ENCODE results near the gene COL4A2.

The COL4A2 gene

GRCh38 chr13:110322126-110322827 lies 15.2 kb downstream of the COL4A2 start:
- DNase-seq (ENCODE audit: low read depth) = no peak

- DNase-seq (ENCODE audit: low read depth) = no peak
These were observed 15.7 kb downstream of the COL4A2 start for GRCh38 chr13:110322828-110323171.

GRCh38 chr13:110323172-110323891 lies 16.2 kb downstream of the COL4A2 start:
- no peak for DNase-seq (ENCODE audit: low read depth)

GRCh38 chr13:110324026-110324749 lies 17.1 kb downstream of the COL4A2 start:
- DNase-seq (ENCODE audit: low read depth) = no peak

GRCh38 chr13:110326263-110326904 lies 19.3 kb downstream of the COL4A2 start:
- DNase-seq (ENCODE audit: low read depth) = no peak

GRCh38 chr13:110327051-110327721 lies 20.1 kb downstream of the COL4A2 start:
- no peak for DNase-seq (ENCODE audit: low read depth)

- no peak for DNase-seq (ENCODE audit: low read depth)
These were observed 21.5 kb downstream of the COL4A2 start for GRCh38 chr13:110328573-110328972.

- DNase-seq (ENCODE audit: low read depth) = no peak
These were observed 22.2 kb downstream of the COL4A2 start for GRCh38 chr13:110329258-110329657.

- DNase-seq (ENCODE audit: low read depth) = no peak
These were observed 22.8 kb downstream of the COL4A2 start for GRCh38 chr13:110329798-110330461.

- DNase-seq (ENCODE audit: low read depth) = no peak
These were observed 23.5 kb downstream of the COL4A2 start for GRCh38 chr13:110330491-110331011.

- no peak for DNase-seq (ENCODE audit: low read depth)
These were observed 24.3 kb downstream of the COL4A2 start for GRCh38 chr13:110331362-110331761.

- DNase-seq (ENCODE audit: low read depth) = no peak
These were observed 25.7 kb downstream of the COL4A2 start for GRCh38 chr13:110332750-110333149.

- no peak for DNase-seq (ENCODE audit: low read depth)
These were observed 26.8 kb downstream of the COL4A2 start for GRCh38 chr13:110333837-110334236.

- no peak for DNase-seq (ENCODE audit: low read depth)
These were observed 27.2 kb downstream of the COL4A2 start for GRCh38 chr13:110334256-110334655.

- no peak for DNase-seq (ENCODE audit: low read depth)
These were observed 27.9 kb downstream of the COL4A2 start for GRCh38 chr13:110334841-110335490.

- no peak for DNase-seq (ENCODE audit: low read depth)
These were observed 29.0 kb downstream of the COL4A2 start for GRCh38 chr13:110336108-110336507.

GRCh38 chr13:110336681-110337080 lies 29.6 kb downstream of the COL4A2 start:
- no peak for DNase-seq (ENCODE audit: low read depth)

GRCh38 chr13:110337247-110337646 lies 30.2 kb downstream of the COL4A2 start:
- no peak for DNase-seq (ENCODE audit: low read depth)

GRCh38 chr13:110338441-110339101 lies 31.5 kb downstream of the COL4A2 start:
- DNase-seq (ENCODE audit: low read depth) = no peak

- no peak for DNase-seq (ENCODE audit: low read depth)
These were observed 32.2 kb downstream of the COL4A2 start for GRCh38 chr13:110339263-110339662.
